ENCODE results near the gene ETFA. TPM values are rescaled to one million over a fixed set of nuclear protein-coding genes. Genes with fewer than 3 reads are reported as not detected.

ETFA gene
- polyA plus RNA-seq, 2 of the 4 experiments (the other 2 are of a cell fraction): 243 to 412 TPM

- CTCF ChIA-PET: interaction anchor here (1.8 kb wide), 1 partner anchor 51 kb away, joined by 8 read pairs; no protein-coding TSS in a partner anchor
- peak; percentile 86 for FAIRE-seq
- Histone ChIP-seq H3K4me1 (no peaks in the 10 kb centered on the region), H3K4me2 (no peak overlapping the region), H3K27ac (no peak overlapping the region), H3K9me3 (no peaks in the 10 kb centered on the region), H3K4me3 (no peak overlapping the region)
- DNase-seq (ENCODE audit: low read depth in 1 of 2, low spot score in 1 of 2): no peak
- no peak for ATAC-seq
- POLR2A ChIA-PET: interaction anchor here (0.7 kb wide), 1 partner anchor 138 kb away, joined by 4 read pairs; no protein-coding TSS in a partner anchor
- TF ChIP-seq CEBPB (IDR thresholded peaks at IDR 0.05) (no peak), RARB (CRISPR knock-in tag; IDR thresholded peaks at IDR 0.05) (no peak), RAD21 (conservative IDR thresholded peaks at IDR 0.05 in 1 of 2, IDR thresholded peaks at IDR 0.05 in 1 of 2) (no peak), ZNF302 (CRISPR knock-in tag; IDR thresholded peaks at IDR 0.05) (no peak)
- 62% methylated on average over 3 of the region's 3 CpGs for WGBS (ENCODE audit: missing lambda C conversion rate)
Measured at GRCh38 chr15:76282465-76282864, 28.8 kb downstream of the ETFA start.

GRCh38 chr15:76278651-76279050 lies 32.6 kb downstream of the ETFA start:
- Histone ChIP-seq H3K9me3 (no peaks in the 10 kb centered on the region), H3K4me3 (no peak overlapping the region), H3K4me2 (no peak overlapping the region), H3K4me1 (no peaks in the 10 kb centered on the region), H3K27ac (no peak overlapping the region)
- TF ChIP-seq KDM1A (IDR thresholded peaks at IDR 0.05; ENCODE audit: low read depth) (no peak), MAX (IDR thresholded peaks at IDR 0.05) (no peak), ZNF302 (CRISPR knock-in tag; IDR thresholded peaks at IDR 0.05) (no peak), HMGXB4 (CRISPR knock-in tag; IDR thresholded peaks at IDR 0.05; ENCODE audit: borderline replicate concordance) (no peak), NPAS2 (CRISPR knock-in tag; IDR thresholded peaks at IDR 0.05; ENCODE audit: borderline replicate concordance) (no peak)
- ChIA-PET CTCF (interaction anchor here (1.0 to 1.8 kb wide), 3 partner anchors 8 to 87 kb away, joined by 3 to 5 read pairs (median 5); no protein-coding TSS in a partner anchor), POLR2A (no interaction called here)
- no peak for FAIRE-seq
- 0 out of 6 replicates have a peak, but pooled peaks of 1 of the 2 experiments have one; percentile 47 for ATAC-seq
- 86% methylated on average over 1 of the region's 1 CpG for WGBS (ENCODE audit: missing lambda C conversion rate)
- no peak for DNase-seq (ENCODE audit: low read depth in 1 of 2, low spot score in 1 of 2)

GRCh38 chr15:76274821-76275220 lies 36.4 kb downstream of the ETFA start:
- no peak overlapping the region for H3K27ac ChIP-seq
- no peak for FAIRE-seq
- ChIA-PET POLR2A (no interaction called here), CTCF (interaction anchor here (0.7 to 1.4 kb wide), 4 partner anchors 16 to 52 kb away, joined by 3 to 5 read pairs (median 3); no protein-coding TSS in a partner anchor)
- H3K4me1 ChIP-seq: no peaks in the 10 kb centered on the region
- H3K4me3 ChIP-seq: no peak overlapping the region
- DNase-seq (ENCODE audit: low read depth in 1 of 2, low spot score in 1 of 2): no peak
- WGBS (ENCODE audit: missing lambda C conversion rate): 75% methylated on average over 1 of the region's 1 CpG
- TF ChIP-seq EHMT2 (IDR thresholded peaks at IDR 0.05; ENCODE audit: low read depth) (no peak), PHF8 (IDR thresholded peaks at IDR 0.05; ENCODE audit: borderline replicate concordance, low read depth) (no peak), CBX8 (IDR thresholded peaks at IDR 0.05) (no peak), CHD2 (IDR thresholded peaks at IDR 0.05; ENCODE audit: low read length, partially characterized antibody) (no peak), SREBF2 (IDR thresholded peaks at IDR 0.05) (no peak)
- no peak overlapping the region for H3K4me2 ChIP-seq
- no peak for ATAC-seq
- H3K9me3 ChIP-seq: no peaks in the 10 kb centered on the region

- Histone ChIP-seq H3K9me3 (no peaks in the 10 kb centered on the region), H3K4me1 (no peaks in the 10 kb centered on the region), H3K4me2 (no peak overlapping the region), H3K27ac (no peak overlapping the region), H3K4me3 (no peak overlapping the region)
- FAIRE-seq (no peak), ATAC-seq (no peak), DNase-seq (ENCODE audit: low read depth in 1 of 2, low spot score in 1 of 2) (no peak)
- 82% methylated on average over 2 of the region's 2 CpGs for WGBS (ENCODE audit: missing lambda C conversion rate)
- ChIA-PET CTCF (interaction anchor here (0.7 to 1.4 kb wide), 5 partner anchors 16 to 54 kb away, joined by 3 to 5 read pairs (median 3); no protein-coding TSS in a partner anchor), POLR2A (no interaction called here)
- TF ChIP-seq RNF2 (IDR thresholded peaks at IDR 0.05; ENCODE audit: borderline replicate concordance, low read depth) (no peak), NFE2L2 (conservative IDR thresholded peaks at IDR 0.05; ENCODE audit: low read length) (no peak), SREBF2 (IDR thresholded peaks at IDR 0.05) (no peak), CTCF (IDR thresholded peaks at IDR 0.05) (no peak), EP300 (IDR thresholded peaks at IDR 0.05) (no peak), ZSCAN20 (CRISPR knock-in tag; IDR thresholded peaks at IDR 0.05) (no peak), ATOH8 (CRISPR knock-in tag; IDR thresholded peaks at IDR 0.05; ENCODE audit: low read depth) (no peak), RAD21 (conservative IDR thresholded peaks at IDR 0.05 in 1 of 2, IDR thresholded peaks at IDR 0.05 in 1 of 2) (no peak), NR3C1 (IDR thresholded peaks at IDR 0.05) (no peak)
Measured at GRCh38 chr15:76274226-76274625, 37.0 kb downstream of the ETFA start.

Data from A549 (cell line).